GM19240 (cell line): ENCODE data around the gene PPRC1.

Source experiments
- DNase-seq: peaks from one replicate; pipeline ENCODE4 v3.0.0; 2011; ENCODE audit warnings: low spot score; ENCODE audit not compliant: insufficient read length

PPRC1 gene

DNA sequence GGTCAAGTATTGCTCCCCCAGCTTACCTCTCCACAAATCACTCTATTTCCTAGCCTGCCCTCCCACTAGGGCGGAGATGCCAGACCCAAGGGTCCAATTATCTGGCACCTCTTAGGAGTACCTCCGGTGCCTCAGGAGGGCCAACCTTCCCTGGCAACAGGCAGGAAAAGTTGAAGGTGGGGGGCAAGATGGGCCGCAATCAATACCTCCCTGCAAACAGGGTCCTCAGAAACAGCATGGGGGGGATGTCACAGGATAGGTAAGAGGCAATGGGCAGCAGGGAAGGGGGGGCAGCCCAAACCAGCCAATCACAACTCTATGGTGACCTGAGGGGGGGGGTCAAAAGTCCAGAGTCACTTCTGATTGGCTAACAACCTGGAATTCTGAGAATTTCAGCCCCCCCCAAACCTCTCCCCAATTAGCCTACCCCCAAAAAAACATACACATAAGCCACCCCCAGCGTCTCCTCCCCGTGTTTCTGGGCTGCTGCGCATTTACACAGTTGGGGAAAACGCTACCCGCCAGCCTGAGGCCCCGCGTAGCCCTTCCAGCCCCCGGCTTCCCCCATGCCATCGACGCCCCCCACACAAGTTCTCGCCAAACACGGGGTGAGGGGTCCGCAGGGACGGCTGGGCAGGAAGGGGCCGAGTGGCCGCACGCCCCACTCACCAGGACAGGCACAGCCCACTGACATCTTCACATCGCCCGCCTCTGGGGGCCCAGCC, 13.3 kb upstream of the PPRC1 start:
- DNase-seq, result no peak

DNA sequence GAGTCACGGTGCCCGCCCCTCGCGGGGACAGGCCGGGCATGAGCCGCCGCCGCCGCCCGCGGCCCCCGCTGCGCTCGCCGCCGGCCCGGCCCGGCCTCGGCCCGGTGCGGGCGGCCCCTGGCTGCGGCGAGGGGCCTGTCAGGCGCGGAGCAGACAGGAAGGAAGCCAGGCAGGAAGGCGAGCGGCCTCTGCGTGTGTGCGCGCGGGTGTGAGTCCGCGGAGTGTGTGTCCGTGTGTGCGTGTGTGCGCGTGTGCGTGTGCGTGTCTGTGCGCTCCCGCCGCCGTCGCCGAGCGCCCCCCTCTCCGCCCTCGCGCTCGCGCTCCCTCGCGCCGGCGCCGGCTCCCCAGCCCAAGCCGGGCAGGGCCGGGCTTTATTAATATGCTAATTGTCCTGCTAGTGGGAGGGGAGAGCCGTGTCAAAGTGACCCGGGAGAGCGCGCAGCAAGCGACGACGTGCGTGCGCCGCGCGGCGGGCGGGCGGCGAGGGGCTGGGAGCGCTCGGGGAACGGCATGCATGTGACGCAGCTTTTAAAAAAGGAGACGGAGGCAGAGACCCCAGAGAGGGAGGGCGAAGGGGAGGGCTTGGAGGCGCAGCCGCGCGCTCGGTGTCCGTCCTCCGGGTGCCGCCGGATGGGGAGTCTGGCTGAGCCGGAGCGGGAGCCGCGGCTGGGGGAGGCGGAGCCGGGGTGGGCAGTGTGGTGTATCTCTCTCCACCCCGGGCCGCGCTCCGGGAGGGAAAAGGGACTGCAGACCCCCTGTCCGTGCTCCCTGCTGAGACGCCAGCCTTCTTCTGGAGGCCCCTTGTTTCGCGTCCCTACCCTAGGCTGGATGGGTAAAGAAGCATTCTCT, 12.5 kb upstream of the PPRC1 start, which contains the start of gene LDB1:
LDB1 (minus strand) TSS at position 227 of the 849 bp plus-strand sequence. CDS start 258 bp downstream, outside the sequence.
- no peak for DNase-seq

DNA sequence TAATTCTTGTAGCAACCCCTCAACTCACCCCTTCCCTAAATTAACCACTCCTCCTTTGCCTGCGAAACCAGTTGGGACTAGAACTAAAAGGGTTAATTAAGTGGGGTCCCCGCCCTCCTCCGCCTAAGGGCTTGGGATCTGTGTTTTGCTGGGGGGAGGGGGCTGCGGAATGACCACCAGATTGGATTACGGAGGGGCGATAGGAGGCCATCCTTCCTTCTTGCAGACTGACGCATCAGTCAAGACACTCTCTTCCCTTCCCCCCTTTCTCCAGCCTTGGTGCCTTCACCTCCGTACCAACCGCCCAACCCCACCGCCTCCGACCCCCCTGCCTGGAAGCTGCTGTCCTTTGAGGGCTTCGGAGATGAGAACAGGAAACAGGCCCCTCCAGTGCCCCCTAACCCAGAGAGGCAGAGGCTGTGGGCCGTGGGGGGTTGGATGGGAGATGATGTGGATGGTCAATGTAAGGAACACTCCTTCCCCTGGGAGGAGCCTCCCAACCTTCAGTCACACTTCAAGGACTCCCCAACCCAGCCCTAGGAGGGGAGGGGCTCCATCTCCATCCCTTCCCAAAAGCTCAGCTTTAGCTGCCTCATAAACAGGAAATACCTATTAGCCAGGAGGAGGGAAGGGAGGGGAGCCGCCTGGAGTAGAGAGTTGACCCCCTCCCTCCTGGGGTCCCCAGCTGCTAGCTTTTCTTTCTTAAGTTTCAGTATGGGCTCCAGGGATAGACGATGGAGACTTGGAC, 11.7 kb upstream of the PPRC1 start:
- no peak for DNase-seq

GRCh38 chr10:102121739-102122372, 11.0 kb upstream of the PPRC1 start:
- no peak for DNase-seq

GRCh38 chr10:102122450-102122849, 10.4 kb upstream of the PPRC1 start:
- DNase-seq, result no peak

- no peak for DNase-seq
Measured at GRCh38 chr10:102123223-102123622, 9.6 kb upstream of the PPRC1 start.

DNA sequence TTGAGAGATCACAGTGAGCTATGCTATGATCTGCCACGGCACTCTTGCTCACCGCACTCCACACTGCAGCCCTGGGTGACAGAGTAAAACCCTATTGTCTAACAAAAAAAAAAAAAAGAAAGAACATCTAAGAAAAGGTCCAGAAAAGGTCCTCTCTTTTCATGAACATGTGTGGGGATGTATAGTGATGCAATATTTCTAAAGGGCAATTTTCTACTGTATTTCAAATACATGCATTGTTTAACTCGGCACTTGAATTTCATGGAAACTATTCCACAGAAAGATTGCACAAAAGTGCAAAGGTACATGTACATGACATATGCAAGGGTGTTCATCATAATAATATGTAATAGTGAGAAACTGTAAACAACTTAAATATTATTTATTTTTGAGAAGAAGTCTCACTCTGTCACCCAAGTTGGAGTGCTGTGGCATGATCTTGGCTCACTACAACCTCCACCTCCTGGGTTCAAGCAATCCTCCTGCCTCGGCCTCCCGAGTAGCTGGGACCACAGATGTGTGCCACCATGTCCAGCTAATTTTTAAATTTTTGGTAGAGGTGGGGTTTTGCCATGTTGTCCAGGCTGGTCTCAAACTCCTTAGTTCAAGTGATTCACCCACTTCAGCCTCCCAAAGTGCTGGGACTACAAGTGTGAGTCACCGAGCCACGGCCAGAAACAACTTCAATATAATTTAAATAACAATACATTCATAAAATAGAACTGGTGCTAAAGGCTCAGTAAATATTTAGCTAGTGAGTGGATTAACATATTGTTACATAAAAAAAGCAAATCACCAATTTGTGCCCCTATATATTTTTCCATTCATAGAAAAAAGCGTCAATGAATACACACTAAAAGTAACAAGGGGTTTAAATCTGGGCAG, 1.3 kb upstream of the PPRC1 start:
- DNase-seq, result no peak

GRCh38 chr10:102132193-102132562, 662 bp upstream of the PPRC1 start:
- no peak for DNase-seq

DNA sequence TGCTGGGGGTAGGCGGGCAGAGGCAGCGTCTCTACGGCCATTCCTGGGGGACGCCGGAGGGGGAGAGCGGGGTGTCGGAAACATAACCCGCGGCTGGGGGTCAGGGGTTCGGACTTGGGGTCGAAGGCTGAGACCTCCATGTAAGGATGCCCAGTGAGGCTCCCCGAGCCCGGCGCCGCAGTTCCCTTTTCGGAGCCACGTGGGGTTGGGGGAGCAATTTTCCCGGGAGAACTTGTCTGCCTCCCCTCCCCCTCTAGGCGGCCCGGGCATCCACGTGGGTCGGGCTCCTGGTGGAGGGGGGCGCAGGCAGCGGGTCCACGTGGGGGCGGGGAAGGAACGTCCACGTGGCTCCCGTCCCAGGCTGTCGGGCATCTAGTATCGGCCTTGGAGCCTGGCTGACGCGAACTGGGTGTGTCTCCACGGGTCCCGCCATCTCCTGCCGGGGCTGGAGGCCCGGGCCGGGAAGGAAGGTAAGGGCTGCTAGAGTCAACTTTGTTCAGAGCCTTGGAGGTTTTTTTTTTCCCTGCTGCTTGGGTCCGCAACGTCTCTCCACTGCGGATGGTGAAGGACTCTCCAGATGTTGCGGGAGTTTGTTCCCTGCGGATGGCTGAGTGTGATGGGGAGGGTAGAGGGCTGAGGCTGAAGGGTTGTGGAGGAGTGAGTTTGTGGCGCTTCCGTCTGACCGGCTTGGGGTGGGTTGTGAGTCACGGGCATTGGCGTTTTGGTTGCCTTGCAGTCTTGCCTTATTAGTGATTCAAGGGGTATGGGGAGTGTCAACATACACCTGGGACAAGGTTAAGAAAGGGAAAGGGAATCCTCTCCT, 744 bp downstream of the PPRC1 start:
- no peak for DNase-seq

- no peak for DNase-seq
Measured at GRCh38 chr10:102134416-102134815, 1.6 kb downstream of the PPRC1 start.

- no peak for DNase-seq
Measured at GRCh38 chr10:102135956-102136526, 3.2 kb downstream of the PPRC1 start.

DNA sequence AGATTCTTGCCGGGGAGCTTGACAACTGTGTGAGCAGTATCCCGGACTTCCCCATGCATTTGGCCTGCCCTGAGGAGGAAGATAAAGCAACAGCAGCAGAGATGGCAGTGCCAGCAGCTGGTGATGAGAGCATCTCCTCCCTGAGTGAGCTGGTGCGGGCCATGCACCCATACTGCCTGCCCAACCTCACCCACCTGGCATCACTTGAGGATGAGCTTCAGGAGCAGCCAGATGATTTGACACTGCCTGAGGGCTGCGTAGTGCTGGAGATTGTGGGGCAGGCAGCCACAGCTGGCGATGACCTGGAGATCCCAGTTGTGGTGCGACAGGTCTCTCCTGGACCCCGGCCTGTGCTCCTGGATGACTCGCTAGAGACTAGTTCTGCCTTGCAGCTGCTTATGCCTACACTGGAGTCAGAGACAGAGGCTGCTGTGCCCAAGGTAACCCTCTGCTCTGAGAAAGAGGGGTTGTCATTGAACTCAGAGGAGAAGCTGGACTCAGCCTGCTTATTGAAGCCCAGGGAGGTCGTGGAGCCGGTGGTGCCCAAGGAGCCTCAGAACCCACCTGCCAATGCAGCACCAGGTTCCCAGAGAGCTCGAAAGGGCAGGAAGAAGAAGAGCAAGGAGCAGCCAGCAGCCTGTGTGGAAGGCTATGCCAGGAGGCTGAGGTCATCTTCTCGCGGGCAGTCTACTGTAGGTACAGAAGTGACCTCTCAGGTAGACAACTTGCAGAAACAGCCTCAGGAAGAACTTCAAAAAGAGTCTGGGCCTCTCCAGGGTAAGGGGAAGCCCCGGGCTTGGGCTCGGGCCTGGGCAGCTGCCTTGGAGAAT, 6.7 kb downstream of the PPRC1 start:
- DNase-seq, result no peak

DNA sequence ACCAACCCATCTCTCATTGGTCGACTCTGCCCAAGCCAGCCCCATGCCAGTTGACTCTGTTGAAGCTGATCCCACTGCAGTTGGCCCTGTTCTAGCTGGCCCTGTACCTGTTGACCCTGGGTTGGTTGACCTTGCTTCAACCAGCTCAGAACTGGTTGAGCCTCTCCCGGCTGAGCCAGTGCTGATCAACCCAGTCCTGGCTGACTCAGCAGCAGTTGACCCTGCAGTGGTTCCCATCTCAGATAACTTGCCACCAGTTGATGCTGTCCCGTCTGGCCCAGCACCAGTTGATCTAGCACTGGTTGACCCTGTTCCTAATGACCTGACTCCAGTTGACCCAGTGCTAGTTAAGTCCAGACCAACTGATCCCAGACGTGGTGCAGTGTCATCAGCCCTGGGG, 7.4 kb downstream of the PPRC1 start:
- no peak for DNase-seq

- no peak for DNase-seq
Measured at GRCh38 chr10:102140913-102141540, 8.2 kb downstream of the PPRC1 start.

DNA sequence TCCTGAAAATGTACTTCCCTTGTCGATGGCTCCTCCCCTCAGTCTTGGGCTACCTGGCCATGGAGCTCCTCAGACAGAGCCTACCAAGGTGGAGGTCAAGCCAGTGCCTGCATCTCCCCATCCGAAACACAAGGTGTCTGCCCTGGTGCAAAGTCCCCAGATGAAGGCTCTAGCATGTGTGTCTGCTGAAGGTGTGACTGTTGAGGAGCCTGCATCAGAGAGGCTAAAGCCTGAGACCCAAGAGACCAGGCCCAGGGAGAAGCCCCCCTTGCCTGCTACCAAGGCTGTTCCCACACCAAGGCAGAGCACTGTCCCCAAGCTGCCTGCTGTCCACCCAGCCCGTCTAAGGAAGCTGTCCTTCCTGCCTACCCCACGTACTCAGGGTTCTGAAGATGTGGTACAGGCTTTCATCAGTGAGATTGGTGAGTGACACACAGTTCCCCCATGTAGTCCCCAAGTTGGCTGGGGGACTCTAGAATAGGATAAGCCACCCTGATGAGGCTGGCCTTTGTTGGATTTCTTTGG, 8.8 kb downstream of the PPRC1 start:
- no peak for DNase-seq

GRCh38 chr10:102146971-102147428, 14.2 kb downstream of the PPRC1 start:
- DNase-seq, result no peak

- no peak for DNase-seq
Measured at GRCh38 chr10:102147561-102147960, 14.7 kb downstream of the PPRC1 start.

- no peak for DNase-seq
Measured at GRCh38 chr10:102148275-102148674, 15.4 kb downstream of the PPRC1 start.
